Measurements from ENCODE around the gene KRT8. TPM values are rescaled to one million over a fixed set of nuclear protein-coding genes. Genes with fewer than 3 reads are reported as not detected.
A peak's percentile ranks its signal among the peaks of the same experiment; 100 is the strongest.
"Not testable (repeated sequence)": the region's sequence is repeated elsewhere in the genome, so short reads cannot be mapped to it uniquely, and the experiment has no call there.

The KRT8 gene
- 194 TPM for total RNA-seq (ENCODE audit: unreplicated experiment)
- long read RNA-seq, transcript KRT8-216 (9 exons, 2,126 nt): major isoform, 10 of 583 reads
- long read RNA-seq, partial matches to known transcripts: 539 of 583 reads
- long read RNA-seq, other reads (novel, unspliced or antisense): 27 of 583 reads

- Mint-ChIP-seq H3K4me3 (ENCODE audit: unreplicated experiment) (peak within 1 kb of the TSS; percentile 97), H3K4me1 (ENCODE audit: unreplicated experiment) (peaks cover 42% of the 10 kb centered on the region), H3K36me3 (ENCODE audit: low read depth, unreplicated experiment) (peaks cover 11% of the 10 kb centered on the region), H3K27ac (ENCODE audit: unreplicated experiment) (peak within 1 kb of the TSS; percentile 96)
- peak; percentile 54 for DNase-seq (ENCODE audit: low spot score)
- not testable (repeated sequence) for H3K27me3 Mint-ChIP-seq (ENCODE audit: unreplicated experiment); H3K9me3 Mint-ChIP-seq (ENCODE audit: unreplicated experiment)
- peak; percentile 45 for TF ChIP-seq CTCF (IDR thresholded peaks at IDR 0.05; ENCODE audit: unreplicated experiment)
Measured at GRCh38 chr12:52904509-52905300, at the start of gene KRT8. TSS of gene KRT8 (minus strand) at chr12:52905076. CDS start at chr12:52904981, 95 bp downstream.

DNA sequence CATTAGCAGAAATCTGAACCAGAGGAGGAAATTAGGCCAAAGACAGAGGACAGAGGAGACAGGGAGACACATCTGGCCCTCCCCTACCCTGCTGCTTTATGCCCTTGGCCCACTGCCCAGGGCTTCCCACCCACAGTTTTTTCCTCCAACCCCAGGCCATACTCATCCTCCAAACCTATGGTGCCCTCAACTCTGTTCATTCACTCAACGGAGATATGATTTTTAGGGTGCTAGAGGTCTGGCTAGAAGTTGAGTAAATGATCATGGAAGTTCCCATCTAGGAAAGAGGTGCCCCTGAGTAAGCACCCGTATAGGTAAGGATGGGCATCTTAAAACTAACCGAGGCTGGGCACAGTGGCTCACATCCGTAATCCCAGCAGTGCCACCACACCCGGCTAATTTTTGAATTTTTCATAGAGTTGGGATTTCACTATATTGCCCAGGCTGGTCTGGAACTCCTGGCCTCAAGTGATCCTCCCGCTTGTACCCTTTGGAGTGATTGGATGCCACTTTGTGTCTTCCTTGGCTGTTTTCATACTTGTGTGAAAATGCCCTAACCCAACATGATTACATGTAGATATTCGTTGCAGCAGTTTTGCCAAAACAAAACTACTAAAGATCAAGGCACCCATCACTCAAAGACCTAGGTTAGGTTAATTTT lies 48.4 kb upstream of the KRT8 start:
- H3K4me3 Mint-ChIP-seq (ENCODE audit: unreplicated experiment): no peak overlapping the region
- peaks cover 14% of the 10 kb centered on the region for H3K27me3 Mint-ChIP-seq (ENCODE audit: unreplicated experiment)
- H3K36me3 Mint-ChIP-seq (ENCODE audit: low read depth, unreplicated experiment): peaks cover 28% of the 10 kb centered on the region
- DNase-seq (ENCODE audit: low spot score): no peak
- peaks cover 22% of the 10 kb centered on the region for H3K4me1 Mint-ChIP-seq (ENCODE audit: unreplicated experiment)
- H3K27ac Mint-ChIP-seq (ENCODE audit: unreplicated experiment): no peak overlapping the region
- no peaks in the 10 kb centered on the region for H3K9me3 Mint-ChIP-seq (ENCODE audit: unreplicated experiment)
- TF ChIP-seq CTCF (IDR thresholded peaks at IDR 0.05; ENCODE audit: unreplicated experiment): no peak

DNA sequence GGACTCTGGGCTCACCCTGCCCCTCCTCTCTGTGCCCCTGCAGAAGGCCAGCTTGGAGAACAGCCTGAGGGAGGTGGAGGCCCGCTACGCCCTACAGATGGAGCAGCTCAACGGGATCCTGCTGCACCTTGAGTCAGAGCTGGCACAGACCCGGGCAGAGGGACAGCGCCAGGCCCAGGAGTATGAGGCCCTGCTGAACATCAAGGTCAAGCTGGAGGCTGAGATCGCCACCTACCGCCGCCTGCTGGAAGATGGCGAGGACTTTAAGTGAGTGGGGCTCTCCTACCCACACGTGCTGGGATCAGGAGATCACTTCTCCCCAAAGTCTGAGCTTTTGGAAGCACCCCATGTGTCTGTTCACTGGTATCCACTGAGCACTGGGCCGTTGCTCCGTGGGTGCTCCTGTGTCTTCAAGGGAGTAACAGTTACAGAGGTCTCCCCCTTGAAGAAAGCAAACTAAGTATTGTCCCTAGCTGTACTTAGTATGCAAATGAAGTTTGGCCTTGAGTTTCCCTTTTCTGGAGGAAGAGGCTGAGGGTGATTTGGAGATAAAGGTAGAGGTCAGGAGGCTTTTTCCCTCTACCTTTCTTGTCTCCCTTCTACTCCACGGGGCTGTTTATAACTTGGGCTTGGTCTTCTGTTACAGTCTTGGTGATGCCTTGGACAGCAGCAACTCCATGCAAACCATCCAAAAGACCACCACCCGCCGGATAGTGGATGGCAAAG lies 47.4 kb upstream of the KRT8 start:
- peaks cover 14% of the 10 kb centered on the region for H3K27me3 Mint-ChIP-seq (ENCODE audit: unreplicated experiment)
- no peaks in the 10 kb centered on the region for H3K9me3 Mint-ChIP-seq (ENCODE audit: unreplicated experiment)
- peaks cover 29% of the 10 kb centered on the region for H3K4me1 Mint-ChIP-seq (ENCODE audit: unreplicated experiment)
- H3K27ac Mint-ChIP-seq (ENCODE audit: unreplicated experiment): no peak overlapping the region
- H3K4me3 Mint-ChIP-seq (ENCODE audit: unreplicated experiment): peak overlapping the region; percentile 18
- peaks cover 28% of the 10 kb centered on the region for H3K36me3 Mint-ChIP-seq (ENCODE audit: low read depth, unreplicated experiment)
- no peak for TF ChIP-seq CTCF (IDR thresholded peaks at IDR 0.05; ENCODE audit: unreplicated experiment)
- no peak for DNase-seq (ENCODE audit: low spot score)

- H3K9me3 Mint-ChIP-seq (ENCODE audit: unreplicated experiment): no peaks in the 10 kb centered on the region
- no peak for TF ChIP-seq CTCF (IDR thresholded peaks at IDR 0.05; ENCODE audit: unreplicated experiment)
- H3K36me3 Mint-ChIP-seq (ENCODE audit: low read depth, unreplicated experiment): peaks cover 28% of the 10 kb centered on the region
- no peak for DNase-seq (ENCODE audit: low spot score)
- peaks cover 14% of the 10 kb centered on the region for H3K27me3 Mint-ChIP-seq (ENCODE audit: unreplicated experiment)
- H3K4me3 Mint-ChIP-seq (ENCODE audit: unreplicated experiment): peak overlapping the region; percentile 18
- peaks cover 33% of the 10 kb centered on the region for H3K4me1 Mint-ChIP-seq (ENCODE audit: unreplicated experiment)
- no peak overlapping the region for H3K27ac Mint-ChIP-seq (ENCODE audit: unreplicated experiment)
Measured at GRCh38 chr12:52951640-52952039, 46.8 kb upstream of the KRT8 start.
